ENCODE results near the gene STPG4.

Gene STPG4

GRCh38 chr2:47041891-47042684 lies 113.0 kb downstream of the STPG4 start:
- Histone ChIP-seq H3K9ac (ENCODE audit: low read length in 2 of 2) (peak overlapping the region; percentile 13 to 60), H3K4me3 (ENCODE audit: low read length in 2 of 2) (no peak overlapping the region), H3K27ac (ENCODE audit: low read length) (peak overlapping the region; percentile 88), H3K4me1 (ENCODE audit: control insufficient read depth, insufficient read depth, low read length) (peaks cover 75% of the 10 kb centered on the region), H3K9me3 (ENCODE audit: control insufficient read depth in 2 of 2, low read length in 2 of 2) (no peaks in the 10 kb centered on the region), H3K27me3 (ENCODE audit: control insufficient read depth in 1 of 2, insufficient read depth in 2 of 2, low read length in 2 of 2) (no peaks in the 10 kb centered on the region), H3K36me3 (ENCODE audit: control insufficient read depth in 2 of 2, insufficient read depth in 2 of 2, low read length in 2 of 2) (peaks cover 8 to 19% of the 10 kb centered on the region in 2 donors)

GRCh38 chr2:47041063-47041462 lies 114.0 kb downstream of the STPG4 start:
- H3K27me3 ChIP-seq (ENCODE audit: control insufficient read depth in 1 of 2, insufficient read depth in 2 of 2, low read length in 2 of 2): no peaks in the 10 kb centered on the region
- H3K27ac ChIP-seq (ENCODE audit: low read length): peak overlapping the region; percentile 88
- no peaks in the 10 kb centered on the region for H3K9me3 ChIP-seq (ENCODE audit: control insufficient read depth in 2 of 2, low read length in 2 of 2)
- H3K4me1 ChIP-seq (ENCODE audit: control insufficient read depth, insufficient read depth, low read length): peaks cover 71% of the 10 kb centered on the region
- H3K4me3 ChIP-seq (ENCODE audit: low read length in 2 of 2): peak overlapping the region in 1 of 2 donors; percentile 29
- H3K9ac ChIP-seq (ENCODE audit: low read length in 2 of 2): peak overlapping the region in 1 of 2 donors; percentile 52
- H3K36me3 ChIP-seq (ENCODE audit: control insufficient read depth in 2 of 2, insufficient read depth in 2 of 2, low read length in 2 of 2): peaks cover 0 to 10% of the 10 kb centered on the region in 2 donors

GRCh38 chr2:47040651-47041050 lies 114.5 kb downstream of the STPG4 start:
- H3K36me3 ChIP-seq (ENCODE audit: control insufficient read depth in 2 of 2, insufficient read depth in 2 of 2, low read length in 2 of 2): peaks cover 0 to 8% of the 10 kb centered on the region in 2 donors
- H3K4me1 ChIP-seq (ENCODE audit: control insufficient read depth, insufficient read depth, low read length): peaks cover 75% of the 10 kb centered on the region
- H3K9me3 ChIP-seq (ENCODE audit: control insufficient read depth in 2 of 2, low read length in 2 of 2): no peaks in the 10 kb centered on the region
- no peaks in the 10 kb centered on the region for H3K27me3 ChIP-seq (ENCODE audit: control insufficient read depth in 1 of 2, insufficient read depth in 2 of 2, low read length in 2 of 2)
- H3K4me3 ChIP-seq (ENCODE audit: low read length in 2 of 2): no peak overlapping the region
- peak overlapping the region; percentile 88 for H3K27ac ChIP-seq (ENCODE audit: low read length)
- H3K9ac ChIP-seq (ENCODE audit: low read length in 2 of 2): peak overlapping the region; percentile 29 to 52

GRCh38 chr2:47039913-47040562 lies 115.1 kb downstream of the STPG4 start:
- Histone ChIP-seq H3K9ac (ENCODE audit: low read length in 2 of 2) (peak overlapping the region; percentile 29 to 52), H3K36me3 (ENCODE audit: control insufficient read depth in 2 of 2, insufficient read depth in 2 of 2, low read length in 2 of 2) (peaks cover 0 to 6% of the 10 kb centered on the region in 2 donors)

GRCh38 chr2:47039489-47039870 lies 115.6 kb downstream of the STPG4 start:
- Histone ChIP-seq H3K4me1 (ENCODE audit: control insufficient read depth, insufficient read depth, low read length) (peaks cover 83% of the 10 kb centered on the region), H3K9ac (ENCODE audit: low read length in 2 of 2) (no peak overlapping the region)

More at GRCh38 chr2:47039913-47040562, 115.1 kb downstream of the STPG4 start:
- Histone ChIP-seq H3K4me1 (ENCODE audit: control insufficient read depth, insufficient read depth, low read length) (peaks cover 81% of the 10 kb centered on the region), H3K27me3 (ENCODE audit: control insufficient read depth in 1 of 2, insufficient read depth in 2 of 2, low read length in 2 of 2) (no peaks in the 10 kb centered on the region), H3K9me3 (ENCODE audit: control insufficient read depth in 2 of 2, low read length in 2 of 2) (no peaks in the 10 kb centered on the region), H3K27ac (ENCODE audit: low read length) (peak overlapping the region; percentile 88), H3K4me3 (ENCODE audit: low read length in 2 of 2) (no peak overlapping the region)

GRCh38 chr2:47038656-47039488 lies 116.2 kb downstream of the STPG4 start:
- Histone ChIP-seq H3K4me3 (ENCODE audit: low read length in 2 of 2) (peak overlapping the region; percentile 31 to 44), H3K27ac (ENCODE audit: low read length) (peak overlapping the region; percentile 88), H3K27me3 (ENCODE audit: control insufficient read depth in 1 of 2, insufficient read depth in 2 of 2, low read length in 2 of 2) (no peaks in the 10 kb centered on the region), H3K9ac (ENCODE audit: low read length in 2 of 2) (peak overlapping the region in 1 of 2 donors; percentile 34), H3K4me1 (ENCODE audit: control insufficient read depth, insufficient read depth, low read length) (peaks cover 83% of the 10 kb centered on the region), H3K9me3 (ENCODE audit: control insufficient read depth in 2 of 2, low read length in 2 of 2) (no peaks in the 10 kb centered on the region), H3K36me3 (ENCODE audit: control insufficient read depth in 2 of 2, insufficient read depth in 2 of 2, low read length in 2 of 2) (peaks cover 0 to 2% of the 10 kb centered on the region in 2 donors)

More at GRCh38 chr2:47039489-47039870, 115.6 kb downstream of the STPG4 start:
- Histone ChIP-seq H3K4me3 (ENCODE audit: low read length in 2 of 2) (peak overlapping the region in 1 of 2 donors; percentile 44), H3K9me3 (ENCODE audit: control insufficient read depth in 2 of 2, low read length in 2 of 2) (no peaks in the 10 kb centered on the region), H3K27me3 (ENCODE audit: control insufficient read depth in 1 of 2, insufficient read depth in 2 of 2, low read length in 2 of 2) (no peaks in the 10 kb centered on the region), H3K36me3 (ENCODE audit: control insufficient read depth in 2 of 2, insufficient read depth in 2 of 2, low read length in 2 of 2) (peaks cover 0 to 5% of the 10 kb centered on the region in 2 donors), H3K27ac (ENCODE audit: low read length) (peak overlapping the region; percentile 88)

GRCh38 chr2:47037678-47038077 lies 117.4 kb downstream of the STPG4 start:
- Histone ChIP-seq H3K9me3 (ENCODE audit: control insufficient read depth in 2 of 2, low read length in 2 of 2) (no peaks in the 10 kb centered on the region), H3K36me3 (ENCODE audit: control insufficient read depth in 2 of 2, insufficient read depth in 2 of 2, low read length in 2 of 2) (peaks cover 0 to 2% of the 10 kb centered on the region in 2 donors), H3K27me3 (ENCODE audit: control insufficient read depth in 1 of 2, insufficient read depth in 2 of 2, low read length in 2 of 2) (no peaks in the 10 kb centered on the region), H3K4me1 (ENCODE audit: control insufficient read depth, insufficient read depth, low read length) (peaks cover 83% of the 10 kb centered on the region), H3K4me3 (ENCODE audit: low read length in 2 of 2) (no peak overlapping the region), H3K9ac (ENCODE audit: low read length in 2 of 2) (no peak overlapping the region), H3K27ac (ENCODE audit: low read length) (peak overlapping the region; percentile 24)

All from stomach smooth muscle (tissue), 2 donors.